ENCODE data around the gene ST6GALNAC4.
"Not testable (repeated sequence)": the region's sequence is repeated elsewhere in the genome, so short reads cannot be mapped to it uniquely, and the experiment has no call there.

Gene ST6GALNAC4

GRCh38 chr9:127885508-127886281, 31.1 kb downstream of the ST6GALNAC4 start:
- DNase-seq (ENCODE audit: low read depth in 3 of 3) = no peak

- no peak for DNase-seq (ENCODE audit: low read depth in 3 of 3)
These were observed 31.8 kb downstream of the ST6GALNAC4 start for GRCh38 chr9:127884976-127885490.

- no peak for DNase-seq (ENCODE audit: low read depth in 3 of 3)
These were observed 32.4 kb downstream of the ST6GALNAC4 start for GRCh38 chr9:127884427-127884911.

- no peak for DNase-seq (ENCODE audit: low read depth in 3 of 3)
These were observed 32.9 kb downstream of the ST6GALNAC4 start for GRCh38 chr9:127883959-127884358.

GRCh38 chr9:127881715-127882114, 35.1 kb downstream of the ST6GALNAC4 start:
- DNase-seq (ENCODE audit: low read depth in 3 of 3) = not testable (repeated sequence)

- DNase-seq (ENCODE audit: low read depth in 3 of 3) = no peak
These were observed 36.7 kb downstream of the ST6GALNAC4 start for GRCh38 chr9:127880143-127880542.

- no peak for DNase-seq (ENCODE audit: low read depth in 3 of 3)
These were observed 38.0 kb downstream of the ST6GALNAC4 start for GRCh38 chr9:127878652-127879390.

GRCh38 chr9:127878001-127878651, 38.7 kb downstream of the ST6GALNAC4 start:
- DNase-seq (ENCODE audit: low read depth in 3 of 3) = no peak

- DNase-seq (ENCODE audit: low read depth in 3 of 3) = no peak
These were observed 39.3 kb downstream of the ST6GALNAC4 start, which contains the start of gene AK1 for GRCh38 chr9:127877566-127877998. TSS of gene AK1 (minus strand) at chr9:127877675. CDS start at chr9:127874617, 3,058 bp downstream.

GRCh38 chr9:127876764-127877562, 39.9 kb downstream of the ST6GALNAC4 start:
- DNase-seq (ENCODE audit: low read depth in 3 of 3) = no peak

- no peak for DNase-seq (ENCODE audit: low read depth in 3 of 3)
These were observed 40.6 kb downstream of the ST6GALNAC4 start for GRCh38 chr9:127876026-127876763.

- DNase-seq (ENCODE audit: low read depth in 3 of 3) = no peak
These were observed 41.4 kb downstream of the ST6GALNAC4 start for GRCh38 chr9:127875306-127875966.

- no peak for DNase-seq (ENCODE audit: low read depth in 3 of 3)
These were observed 42.3 kb downstream of the ST6GALNAC4 start for GRCh38 chr9:127874301-127875221.

- no peak for DNase-seq (ENCODE audit: low read depth in 3 of 3)
These were observed 43.0 kb downstream of the ST6GALNAC4 start for GRCh38 chr9:127873886-127874285.

- no peak for DNase-seq (ENCODE audit: low read depth in 3 of 3)
These were observed 43.6 kb downstream of the ST6GALNAC4 start for GRCh38 chr9:127873223-127873691.

GRCh38 chr9:127872369-127873222, 44.2 kb downstream of the ST6GALNAC4 start:
- no peak for DNase-seq (ENCODE audit: low read depth in 3 of 3)

GRCh38 chr9:127871531-127871930, 45.3 kb downstream of the ST6GALNAC4 start:
- no peak for DNase-seq (ENCODE audit: low read depth in 3 of 3)

- no peak for DNase-seq (ENCODE audit: low read depth in 3 of 3)
These were observed 46.0 kb downstream of the ST6GALNAC4 start for GRCh38 chr9:127870887-127871286.
